ENCODE measurements around the gene TRIM63.

The TRIM63 gene

GRCh38 chr1:26084091-26084561 is 16.7 kb upstream of the TRIM63 start:
- DNase-seq = no peak

- DNase-seq = no peak
Observed at GRCh38 chr1:26083208-26083607, 15.8 kb upstream of the TRIM63 start.

GRCh38 chr1:26082020-26082350 is 14.6 kb upstream of the TRIM63 start:
- DNase-seq = no peak

GRCh38 chr1:26081267-26082019 is 14.0 kb upstream of the TRIM63 start:
- no peak for DNase-seq

- DNase-seq = no peak
Observed at GRCh38 chr1:26079960-26080814, 12.8 kb upstream of the TRIM63 start.

- no peak for DNase-seq
Observed at GRCh38 chr1:26079178-26079563, 11.7 kb upstream of the TRIM63 start.

- no peak for DNase-seq
Observed at GRCh38 chr1:26078286-26079177, 11.1 kb upstream of the TRIM63 start.

- DNase-seq = no peak
Observed at GRCh38 chr1:26077524-26077923, 10.1 kb upstream of the TRIM63 start.

- no peak for DNase-seq
Observed at GRCh38 chr1:26075421-26076144, 8.2 kb upstream of the TRIM63 start.

- no peak for DNase-seq
Observed at GRCh38 chr1:26072305-26072704, 4.9 kb upstream of the TRIM63 start.

GRCh38 chr1:26070963-26071342 is 3.5 kb upstream of the TRIM63 start:
- DNase-seq = no peak

GRCh38 chr1:26070296-26070962 is 3.0 kb upstream of the TRIM63 start:
- no peak for DNase-seq

- no peak for DNase-seq
Observed at GRCh38 chr1:26069941-26070295, 2.5 kb upstream of the TRIM63 start.

GRCh38 chr1:26066857-26067256 is 573 bp downstream of the TRIM63 start:
- no peak for DNase-seq

GRCh38 chr1:26066160-26066559 is 1.3 kb downstream of the TRIM63 start:
- no peak for DNase-seq

GRCh38 chr1:26064553-26064952 is 2.9 kb downstream of the TRIM63 start:
- no peak for DNase-seq

- no peak for DNase-seq
Observed at GRCh38 chr1:26060832-26061574, 6.4 kb downstream of the TRIM63 start.

- DNase-seq = no peak
Observed at GRCh38 chr1:26059906-26060305, 7.5 kb downstream of the TRIM63 start.

GRCh38 chr1:26058052-26058595 is 9.3 kb downstream of the TRIM63 start:
- no peak for DNase-seq

- no peak for DNase-seq
Observed at GRCh38 chr1:26057189-26057588, 10.2 kb downstream of the TRIM63 start.

GRCh38 chr1:26055041-26055440 is 12.4 kb downstream of the TRIM63 start:
- DNase-seq = no peak
